Fibroblast of lung (primary cell): Measurements from ENCODE around the gene DCAF11.

Source experiments
- EZH2 ChIP-seq: IDR thresholded peaks from 2 replicates; pipeline ENCODE4 v1.5.1; 2012; ENCODE audit warnings: low read length, control low read depth, mild to moderate bottlenecking; ENCODE audit errors: missing control alignments
- TF ChIP-seq, protein P1 (sequence below), 2 donors: IDR thresholded peaks in 1 of 2; conservative IDR thresholded peaks in 1 of 2; 1 replicate in 1 of 2; 2 replicates in 1 of 2; pipeline ENCODE4 v1.5.1; 2011 to 2012; ENCODE audit warnings: low read length in 2 of 2, control low read depth in 1 of 2, inconsistent platforms in 1 of 2, low read depth in 1 of 2, mild to moderate bottlenecking in 1 of 2

DNA sequence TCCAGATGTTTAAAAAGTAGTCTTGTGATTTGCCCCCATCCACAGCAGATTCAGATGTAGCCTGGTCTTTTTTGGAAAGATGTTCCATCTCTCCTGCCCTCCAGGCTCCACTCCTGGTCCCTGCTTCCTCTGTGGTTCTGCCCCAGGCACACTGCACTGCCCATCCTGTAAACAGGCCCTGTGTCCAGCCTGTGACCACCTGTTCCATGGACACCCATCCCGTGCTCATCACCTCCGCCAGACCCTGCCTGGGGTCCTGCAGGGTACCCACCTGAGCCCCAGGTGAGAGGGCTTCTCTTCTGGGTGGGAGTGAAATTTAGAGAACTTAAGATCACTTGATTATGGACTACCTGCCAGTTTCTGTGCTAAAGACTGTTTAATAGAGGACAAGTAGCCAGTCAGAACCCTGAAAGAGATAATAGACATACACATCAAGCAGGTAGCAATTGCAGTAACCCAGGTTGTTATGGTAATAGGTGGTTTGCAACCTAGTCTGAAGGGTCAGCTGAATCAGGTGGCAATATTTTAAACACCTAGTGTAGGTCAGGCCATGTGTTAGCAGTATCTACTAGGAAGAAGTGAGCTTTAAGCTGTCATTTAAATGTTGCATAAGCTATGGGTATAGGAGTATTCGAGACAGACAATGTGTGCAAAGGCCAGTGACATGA is 34.9 kb downstream of the DCAF11 start:
- TF ChIP-seq, protein P1, sequence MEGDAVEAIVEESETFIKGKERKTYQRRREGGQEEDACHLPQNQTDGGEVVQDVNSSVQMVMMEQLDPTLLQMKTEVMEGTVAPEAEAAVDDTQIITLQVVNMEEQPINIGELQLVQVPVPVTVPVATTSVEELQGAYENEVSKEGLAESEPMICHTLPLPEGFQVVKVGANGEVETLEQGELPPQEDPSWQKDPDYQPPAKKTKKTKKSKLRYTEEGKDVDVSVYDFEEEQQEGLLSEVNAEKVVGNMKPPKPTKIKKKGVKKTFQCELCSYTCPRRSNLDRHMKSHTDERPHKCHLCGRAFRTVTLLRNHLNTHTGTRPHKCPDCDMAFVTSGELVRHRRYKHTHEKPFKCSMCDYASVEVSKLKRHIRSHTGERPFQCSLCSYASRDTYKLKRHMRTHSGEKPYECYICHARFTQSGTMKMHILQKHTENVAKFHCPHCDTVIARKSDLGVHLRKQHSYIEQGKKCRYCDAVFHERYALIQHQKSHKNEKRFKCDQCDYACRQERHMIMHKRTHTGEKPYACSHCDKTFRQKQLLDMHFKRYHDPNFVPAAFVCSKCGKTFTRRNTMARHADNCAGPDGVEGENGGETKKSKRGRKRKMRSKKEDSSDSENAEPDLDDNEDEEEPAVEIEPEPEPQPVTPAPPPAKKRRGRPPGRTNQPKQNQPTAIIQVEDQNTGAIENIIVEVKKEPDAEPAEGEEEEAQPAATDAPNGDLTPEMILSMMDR (conservative IDR thresholded peaks at IDR 0.05 in 1 of 2, IDR thresholded peaks at IDR 0.05 in 1 of 2; ENCODE audit: low read depth in 1 of 2, low read length in 2 of 2) = no peak
- no peak for TF ChIP-seq EZH2
